Lower leg skin (tissue), 4 donors: ENCODE measurements around the gene ZFYVE21. TPM values are rescaled to one million over a fixed set of nuclear protein-coding genes. Genes with fewer than 3 reads are reported as not detected.

ENCODE experiments used
- DNase-seq, 2 donors: peaks; one replicate each; pipeline ENCODE4 v3.0.0-alpha.2; 2019; ENCODE audit warnings: low spot score in 2 of 2
- H3K4me3 ChIP-seq: fragments of 200-600 bp; sonication (generic); 2 replicates; pipeline ENCODE4 v1.5.1; 2017; ENCODE audit warnings: mild to moderate bottlenecking, low read depth; ENCODE audit not compliant: poor library complexity, severe bottlenecking
- POLR2A ChIP-seq, 2 donors: fragments of 450-650 bp; IDR thresholded peaks; one replicate each; pipeline ENCODE4 v1.6.1; 2016 to 2017; ENCODE audit warnings: antibody characterized with exemption in 2 of 2, mild to moderate bottlenecking in 1 of 2, moderate library complexity in 1 of 2
- WGBS, 2 donors: methylation state at CpG; one replicate each; pipeline ENCODE4 v1.1.5; 2018; 5-methylcytosine and 5-hydroxymethylcytosine counted together
- intact Hi-C: fragments of 100-400 bp; cut with DNase I; formaldehyde crosslinking; loops from one replicate; pipeline ENCODE4 v1.15.0; 2023; ENCODE audit warnings: low total_unique reads
- total RNA-seq, 4 donors: library from RNA; depleted of rRNA; stranded (reverse); fragments of >200 nt; gene quantifications; one replicate each; pipeline ENCODE4 v1.1.0, GENCODE V29; 2016
- TF ChIP-seq, protein P1 (sequence below), 3 donors: fragments of 450-650 bp; IDR thresholded peaks; one replicate each; pipeline ENCODE4 v1.5.1; 2016; ENCODE audit warnings: antibody characterized with exemption in 3 of 3, mild to moderate bottlenecking in 3 of 3, moderate library complexity in 2 of 3

Gene ZFYVE21
- total RNA-seq, 4 donors from 2014 or later = 133 to 269 (median 154) TPM

- no peak for DNase-seq
- 84 to 94% methylated on average over 4 to 5 of the region's 5 CpGs for WGBS, 2 donors
- TF ChIP-seq POLR2A (IDR thresholded peaks at IDR 0.05) = no peak
- TF ChIP-seq, protein P1, sequence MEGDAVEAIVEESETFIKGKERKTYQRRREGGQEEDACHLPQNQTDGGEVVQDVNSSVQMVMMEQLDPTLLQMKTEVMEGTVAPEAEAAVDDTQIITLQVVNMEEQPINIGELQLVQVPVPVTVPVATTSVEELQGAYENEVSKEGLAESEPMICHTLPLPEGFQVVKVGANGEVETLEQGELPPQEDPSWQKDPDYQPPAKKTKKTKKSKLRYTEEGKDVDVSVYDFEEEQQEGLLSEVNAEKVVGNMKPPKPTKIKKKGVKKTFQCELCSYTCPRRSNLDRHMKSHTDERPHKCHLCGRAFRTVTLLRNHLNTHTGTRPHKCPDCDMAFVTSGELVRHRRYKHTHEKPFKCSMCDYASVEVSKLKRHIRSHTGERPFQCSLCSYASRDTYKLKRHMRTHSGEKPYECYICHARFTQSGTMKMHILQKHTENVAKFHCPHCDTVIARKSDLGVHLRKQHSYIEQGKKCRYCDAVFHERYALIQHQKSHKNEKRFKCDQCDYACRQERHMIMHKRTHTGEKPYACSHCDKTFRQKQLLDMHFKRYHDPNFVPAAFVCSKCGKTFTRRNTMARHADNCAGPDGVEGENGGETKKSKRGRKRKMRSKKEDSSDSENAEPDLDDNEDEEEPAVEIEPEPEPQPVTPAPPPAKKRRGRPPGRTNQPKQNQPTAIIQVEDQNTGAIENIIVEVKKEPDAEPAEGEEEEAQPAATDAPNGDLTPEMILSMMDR (IDR thresholded peaks at IDR 0.05) = no peak
- intact Hi-C loops = no loop called here
- no peak overlapping the region for H3K4me3 ChIP-seq
Measured at GRCh38 chr14:103748534-103748857, 32.9 kb downstream of the ZFYVE21 start.

DNA sequence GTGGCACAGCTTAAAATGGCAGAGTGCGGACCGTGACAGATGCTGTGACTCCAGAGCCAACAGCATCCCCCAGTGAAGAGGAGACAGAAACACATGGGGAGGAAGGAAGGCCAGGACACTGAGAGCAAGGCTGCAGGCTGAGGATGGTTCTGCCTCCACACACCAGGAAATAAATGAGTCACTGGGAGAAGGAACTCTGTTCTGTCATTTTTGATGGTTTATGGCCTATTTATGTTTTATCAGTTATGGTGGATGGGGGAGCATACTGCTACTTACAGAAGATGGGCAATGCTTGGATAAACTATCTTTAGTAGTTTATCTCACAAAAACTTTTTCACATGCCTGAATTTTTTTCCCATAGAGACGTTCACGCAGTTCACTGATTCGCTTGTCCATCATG, 33.8 kb downstream of the ZFYVE21 start:
- 93% methylated on average over 5 of the region's 5 CpGs for WGBS, 2 donors
- no peak for DNase-seq
- intact Hi-C loops = no loop called here
- TF ChIP-seq, protein P1 (IDR thresholded peaks at IDR 0.05) = no peak
- no peak for TF ChIP-seq POLR2A (IDR thresholded peaks at IDR 0.05)
- no peak overlapping the region for H3K4me3 ChIP-seq

DNA sequence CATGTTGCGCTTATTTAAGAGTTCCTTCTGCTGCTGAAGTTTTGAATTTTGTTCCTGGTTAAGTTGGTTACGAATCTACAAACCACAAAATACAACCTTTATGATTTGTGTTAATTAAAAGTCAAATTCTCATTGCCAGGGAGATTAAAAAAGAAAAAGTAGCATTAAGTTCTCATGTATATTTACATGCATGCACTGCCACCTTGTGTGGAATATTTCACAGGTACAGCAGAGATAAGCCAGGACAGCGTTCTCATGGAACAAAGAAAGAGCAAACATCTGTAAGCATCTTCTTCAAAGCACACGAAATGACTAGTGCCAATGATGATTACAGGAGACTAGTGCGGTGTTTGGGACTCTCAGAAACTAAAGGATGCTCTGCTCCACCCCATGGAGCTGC, 34.2 kb downstream of the ZFYVE21 start:
- 77 to 79% methylated on average over 5 of the region's 5 CpGs for WGBS, 2 donors
- TF ChIP-seq, protein P1 (IDR thresholded peaks at IDR 0.05) = no peak
- TF ChIP-seq POLR2A (IDR thresholded peaks at IDR 0.05) = no peak
- no peak for DNase-seq
- intact Hi-C loops = no loop called here
- H3K4me3 ChIP-seq = no peak overlapping the region

- DNase-seq = no peak
- intact Hi-C loops = no loop called here
- no peak for TF ChIP-seq POLR2A (IDR thresholded peaks at IDR 0.05)
- TF ChIP-seq, protein P1 (IDR thresholded peaks at IDR 0.05) = no peak
- H3K4me3 ChIP-seq = no peak overlapping the region
- WGBS, 2 donors = 81% methylated on average over 9 of the region's 9 CpGs
Measured at GRCh38 chr14:103753774-103754173, 38.2 kb downstream of the ZFYVE21 start.

DNA sequence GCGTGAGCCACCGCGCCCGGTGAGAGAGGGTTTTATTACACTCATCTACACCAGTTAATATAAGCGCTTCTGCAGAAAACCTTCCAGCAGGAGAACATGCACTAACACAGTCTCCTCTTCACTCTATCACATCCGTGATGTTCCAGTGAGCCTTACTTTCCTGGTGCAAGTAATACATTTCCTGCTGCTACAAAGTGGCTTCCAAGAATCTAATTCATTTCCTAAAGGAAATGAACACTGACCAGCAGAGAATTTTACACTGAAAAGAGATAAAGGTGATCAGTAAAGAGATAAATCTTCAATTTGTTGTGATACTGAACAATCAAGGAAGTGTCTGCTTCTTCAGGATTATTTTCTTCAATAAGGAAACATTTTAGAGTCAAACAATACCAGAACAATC, 39.5 kb downstream of the ZFYVE21 start:
- 92 to 93% methylated on average over 6 of the region's 6 CpGs for WGBS, 2 donors
- no peak for DNase-seq
- H3K4me3 ChIP-seq = no peak overlapping the region
- TF ChIP-seq, protein P1 (IDR thresholded peaks at IDR 0.05) = no peak
- no peak for TF ChIP-seq POLR2A (IDR thresholded peaks at IDR 0.05)
- intact Hi-C loops = no loop called here

DNA sequence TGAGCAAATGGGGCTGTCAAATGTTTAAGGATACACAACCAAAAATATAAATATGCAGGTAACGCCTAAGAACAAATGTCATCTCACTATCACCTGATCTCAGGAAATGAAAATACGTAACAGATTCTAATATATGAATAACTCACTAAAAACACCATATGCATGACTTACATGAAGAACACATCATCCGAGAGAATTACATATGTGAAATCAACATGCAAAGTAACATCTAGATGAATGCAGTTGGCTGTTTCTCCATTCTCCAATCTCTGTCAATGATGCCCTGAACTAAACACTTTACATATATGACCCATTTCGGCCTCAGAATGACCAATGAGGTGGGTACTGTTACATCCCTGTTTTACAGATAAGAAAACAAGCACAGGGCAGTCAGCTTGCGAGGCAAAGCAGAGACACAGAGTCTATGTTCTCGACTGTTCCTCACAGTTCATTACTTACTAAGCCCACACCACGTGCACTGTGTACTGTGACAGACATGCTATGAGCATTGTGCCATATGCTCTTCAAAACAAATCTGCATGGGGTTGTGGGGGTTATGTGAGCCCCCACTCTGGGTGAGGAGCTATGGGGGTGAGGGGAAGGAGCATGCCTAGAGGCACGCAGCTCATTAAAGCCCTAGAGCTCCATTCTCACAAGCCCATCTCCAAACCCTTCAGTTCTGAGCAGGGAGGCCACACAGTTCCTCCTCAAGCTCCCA, 42.6 kb downstream of the ZFYVE21 start:
- 93% methylated on average over 8 of the region's 8 CpGs for WGBS, 2 donors
- H3K4me3 ChIP-seq = no peak overlapping the region
- intact Hi-C loops = no loop called here
- DNase-seq = no peak
- TF ChIP-seq POLR2A (IDR thresholded peaks at IDR 0.05) = no peak
- TF ChIP-seq, protein P1 (IDR thresholded peaks at IDR 0.05) = no peak
